Smooth muscle cell (in vitro differentiated cells): ENCODE data around the gene TUBA4B. TPM values are rescaled to one million over a fixed set of nuclear protein-coding genes. Genes with fewer than 3 reads are reported as not detected.

Source experiments
- DNase-seq: peaks from one replicate; lab custom pipeline; 2025; ENCODE audit not compliant: unreplicated experiment; lab: John Stamatoyannopoulos, UW
- H2AFZ ChIP-seq: fragments of 200-600 bp; sonication (generic); 2 replicates; pipeline ENCODE4 v1.6.0; 2016; ENCODE audit warnings: antibody characterized with exemption, low read depth, mild to moderate bottlenecking
- H3F3A ChIP-seq: fragments of 200-600 bp; sonication (generic); 2 replicates; pipeline ENCODE4 v1.6.0; 2017; ENCODE audit warnings: antibody characterized with exemption, low read depth
- H3K27ac ChIP-seq: fragments of 200-600 bp; sonication (generic); 2 replicates; pipeline ENCODE4 v1.5.1; 2016; ENCODE audit warnings: low read depth, mild to moderate bottlenecking
- H3K27me3 ChIP-seq: fragments of 200-600 bp; sonication (generic); 2 replicates; pipeline ENCODE4 v1.6.1; 2016; ENCODE audit warnings: low read depth, mild to moderate bottlenecking
- H3K36me3 ChIP-seq: fragments of 200-600 bp; sonication (generic); 2 replicates; pipeline ENCODE4 v1.5.1; 2016; ENCODE audit warnings: low read depth
- H3K4me1 ChIP-seq: fragments of 200-600 bp; sonication (generic); 2 replicates; pipeline ENCODE4 v1.5.1; 2016; ENCODE audit warnings: low read depth
- H3K4me2 ChIP-seq: fragments of 200-600 bp; sonication (generic); 2 replicates; pipeline ENCODE4 v1.6.0; 2016; ENCODE audit warnings: mild to moderate bottlenecking
- H3K4me3 ChIP-seq: fragments of 200-600 bp; sonication (generic); 2 replicates; pipeline ENCODE4 v1.5.1; 2016; ENCODE audit warnings: mild to moderate bottlenecking
- H3K79me2 ChIP-seq: fragments of 200-600 bp; sonication (generic); 2 replicates; pipeline ENCODE4 v1.6.0; 2016; ENCODE audit warnings: low read depth, mild to moderate bottlenecking
- H3K9ac ChIP-seq: fragments of 200-600 bp; sonication (generic); 2 replicates; pipeline ENCODE4 v1.6.0; 2016; ENCODE audit warnings: low read depth
- H3K9me3 ChIP-seq: fragments of 200-600 bp; sonication (generic); replicated peaks from 2 replicates; pipeline ENCODE4 v1.5.1; 2016; ENCODE audit warnings: low read depth
- H4K20me1 ChIP-seq: fragments of 200-600 bp; sonication (generic); 2 replicates; pipeline ENCODE4 v1.6.0; 2016; ENCODE audit warnings: low read depth
- WGBS: methylation state at CpG from one replicate; pipeline ENCODE4 v1.1.7; 2016; ENCODE audit warnings: low lambda C conversion rate; 5-methylcytosine and 5-hydroxymethylcytosine counted together
- polyA plus RNA-seq: library from polyadenylated mRNA; unstranded; fragments of >200 nt; fragmentation: Nextera tagmentation; extraction: Ambion mirVana; gene quantifications from 2 replicates; pipeline ENCODE4 v1.2.1, GENCODE V29; 2016
- total RNA-seq: library from RNA; depleted of rRNA; stranded (reverse); fragments of >200 nt; gene quantifications from 2 replicates; pipeline ENCODE4 v1.2.3, GENCODE V29; 2014
- TF ChIP-seq, protein P1 (sequence below): fragments of 200-600 bp; sonication (generic); IDR thresholded peaks from 2 replicates; pipeline ENCODE4 v1.5.1; 2017; ENCODE audit warnings: borderline replicate concordance, mild to moderate bottlenecking, antibody characterized with exemption; ENCODE audit not compliant: insufficient read depth, poor library complexity, severe bottlenecking

Gene TUBA4B
- total and polyA plus RNA-seq, 2 experiments from 2014 or later: not detected

GRCh38 chr2:219294356-219295351 lies 41.6 kb downstream of the TUBA4B start:
- H3K4me3 ChIP-seq: peak overlapping the region; percentile 70
- no peaks in the 10 kb centered on the region for H3K4me1 ChIP-seq
- no peaks in the 10 kb centered on the region for H3K36me3 ChIP-seq
- no peaks in the 10 kb centered on the region for H3K9me3 ChIP-seq
- H3K27me3 ChIP-seq: no peaks in the 10 kb centered on the region
- no peaks in the 10 kb centered on the region for H3K79me2 ChIP-seq
- H3K27ac ChIP-seq: no peak overlapping the region
- no peaks in the 10 kb centered on the region for H4K20me1 ChIP-seq
- H3K9ac ChIP-seq: no peak overlapping the region
- TF ChIP-seq, protein P1, sequence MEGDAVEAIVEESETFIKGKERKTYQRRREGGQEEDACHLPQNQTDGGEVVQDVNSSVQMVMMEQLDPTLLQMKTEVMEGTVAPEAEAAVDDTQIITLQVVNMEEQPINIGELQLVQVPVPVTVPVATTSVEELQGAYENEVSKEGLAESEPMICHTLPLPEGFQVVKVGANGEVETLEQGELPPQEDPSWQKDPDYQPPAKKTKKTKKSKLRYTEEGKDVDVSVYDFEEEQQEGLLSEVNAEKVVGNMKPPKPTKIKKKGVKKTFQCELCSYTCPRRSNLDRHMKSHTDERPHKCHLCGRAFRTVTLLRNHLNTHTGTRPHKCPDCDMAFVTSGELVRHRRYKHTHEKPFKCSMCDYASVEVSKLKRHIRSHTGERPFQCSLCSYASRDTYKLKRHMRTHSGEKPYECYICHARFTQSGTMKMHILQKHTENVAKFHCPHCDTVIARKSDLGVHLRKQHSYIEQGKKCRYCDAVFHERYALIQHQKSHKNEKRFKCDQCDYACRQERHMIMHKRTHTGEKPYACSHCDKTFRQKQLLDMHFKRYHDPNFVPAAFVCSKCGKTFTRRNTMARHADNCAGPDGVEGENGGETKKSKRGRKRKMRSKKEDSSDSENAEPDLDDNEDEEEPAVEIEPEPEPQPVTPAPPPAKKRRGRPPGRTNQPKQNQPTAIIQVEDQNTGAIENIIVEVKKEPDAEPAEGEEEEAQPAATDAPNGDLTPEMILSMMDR: peak; percentile 92
- H3F3A ChIP-seq: no peaks in the 10 kb centered on the region
- 11% methylated on average over 40 of the region's 67 CpGs for WGBS
- peak overlapping the region; percentile 93 for H2AFZ ChIP-seq
- peak; percentile 52 for DNase-seq
- peak overlapping the region; percentile 89 for H3K4me2 ChIP-seq

DNA sequence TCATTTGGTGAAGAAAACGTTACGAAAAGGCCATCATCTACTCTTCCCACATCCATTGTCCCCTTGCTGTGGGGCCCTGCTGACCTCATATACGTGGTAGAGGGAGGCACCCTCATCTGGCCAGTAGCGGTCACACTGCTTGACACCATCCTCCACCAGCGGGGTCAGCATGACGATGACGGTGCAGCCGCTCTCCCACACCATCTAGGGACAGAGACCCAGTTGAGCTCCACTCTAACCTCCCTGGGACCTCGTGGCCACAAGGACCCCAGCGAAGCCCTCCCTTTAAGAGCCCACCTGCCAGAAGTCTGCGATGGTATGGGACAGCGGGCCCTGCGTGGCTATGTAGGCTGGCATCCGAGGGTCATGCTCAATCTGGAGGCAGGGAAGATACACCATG lies 43.1 kb downstream of the TUBA4B start:
- WGBS: 95% methylated on average over 14 of the region's 14 CpGs

DNA sequence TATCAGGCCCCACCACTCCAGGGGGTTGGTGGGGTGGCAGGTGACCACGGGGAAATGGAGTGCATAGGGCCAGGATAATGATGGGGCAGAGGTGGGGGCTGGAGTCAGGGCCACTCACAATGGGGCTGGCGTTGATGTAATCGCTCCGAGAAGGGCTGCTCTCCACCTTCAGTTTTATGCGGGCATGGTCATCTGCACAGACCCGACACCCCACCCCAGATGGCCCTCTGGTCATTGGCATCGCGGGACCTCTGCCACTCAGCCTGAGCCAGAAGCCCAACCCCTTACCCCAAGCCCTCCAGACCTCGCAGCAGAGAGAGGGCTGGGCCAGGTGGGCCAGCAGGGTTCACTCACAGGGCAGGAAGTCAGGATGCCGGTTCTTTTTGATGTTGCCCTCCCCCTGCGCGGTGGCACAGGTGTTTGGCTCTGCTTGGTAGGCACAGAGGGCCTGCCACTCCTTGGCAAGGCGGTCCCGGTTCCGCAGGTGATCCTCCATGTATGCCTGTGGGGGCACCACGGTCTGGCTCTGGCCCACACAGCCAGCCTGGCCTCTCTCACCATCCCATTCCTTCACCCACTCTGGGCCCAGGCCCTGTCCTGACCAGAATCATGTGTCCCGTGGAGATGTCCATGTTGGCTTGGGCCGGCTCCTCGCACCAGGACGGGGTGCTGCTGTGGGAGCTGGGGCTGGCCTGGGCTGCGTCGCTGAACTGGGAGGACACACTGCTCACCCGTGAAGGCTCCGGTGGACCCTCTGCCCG lies 43.8 kb downstream of the TUBA4B start:
- no peak overlapping the region for H3K4me2 ChIP-seq
- no peak overlapping the region for H3K4me3 ChIP-seq
- H2AFZ ChIP-seq: no peak overlapping the region
- 92% methylated on average over 25 of the region's 25 CpGs for WGBS
- no peaks in the 10 kb centered on the region for H3K27me3 ChIP-seq
- H3K9ac ChIP-seq: no peak overlapping the region
- no peak overlapping the region for H3K27ac ChIP-seq
- H3K79me2 ChIP-seq: no peaks in the 10 kb centered on the region
- H3K36me3 ChIP-seq: no peaks in the 10 kb centered on the region
- no peaks in the 10 kb centered on the region for H3F3A ChIP-seq
- no peaks in the 10 kb centered on the region for H3K9me3 ChIP-seq
- H3K4me1 ChIP-seq: no peaks in the 10 kb centered on the region
- no peak for DNase-seq
- no peaks in the 10 kb centered on the region for H4K20me1 ChIP-seq
- TF ChIP-seq, protein P1: no peak

More for the DNA sequence above, 43.1 kb downstream of the TUBA4B start:
- H3K36me3 ChIP-seq: no peaks in the 10 kb centered on the region
- H3K4me2 ChIP-seq: no peak overlapping the region
- H3K27me3 ChIP-seq: no peaks in the 10 kb centered on the region
- no peaks in the 10 kb centered on the region for H3K4me1 ChIP-seq
- no peak overlapping the region for H3K9ac ChIP-seq
- no peaks in the 10 kb centered on the region for H4K20me1 ChIP-seq
- no peaks in the 10 kb centered on the region for H3K79me2 ChIP-seq
- no peak for DNase-seq
- TF ChIP-seq, protein P1: no peak
- H3F3A ChIP-seq: no peaks in the 10 kb centered on the region
- H3K4me3 ChIP-seq: no peak overlapping the region
- H2AFZ ChIP-seq: no peak overlapping the region
- no peaks in the 10 kb centered on the region for H3K9me3 ChIP-seq
- H3K27ac ChIP-seq: no peak overlapping the region
